Cerebellar cortex (tissue), 1 donor: ENCODE measurements around the gene TPMT.

Experiments
- DNase-seq: peaks from one replicate; pipeline ENCODE4 v3.0.0-alpha.2; 2015; ENCODE audit warnings: low spot score

TPMT gene

GRCh38 chr6:18115356-18115755, 39.5 kb downstream of the TPMT start:
- no peak for DNase-seq

- no peak for DNase-seq
Measured at GRCh38 chr6:18110162-18110561, 44.7 kb downstream of the TPMT start.

GRCh38 chr6:18107061-18107460, 47.8 kb downstream of the TPMT start:
- no peak for DNase-seq

GRCh38 chr6:18102783-18103509, 51.9 kb downstream of the TPMT start:
- DNase-seq = peak; percentile 46

GRCh38 chr6:18101873-18102272, 53.0 kb downstream of the TPMT start:
- DNase-seq = peak; percentile 45

- DNase-seq = no peak
Measured at GRCh38 chr6:18101271-18101670, 53.6 kb downstream of the TPMT start.

- no peak for DNase-seq
Measured at GRCh38 chr6:18100296-18100695, 54.6 kb downstream of the TPMT start.

- DNase-seq = no peak
Measured at GRCh38 chr6:18099511-18099910, 55.4 kb downstream of the TPMT start.

GRCh38 chr6:18096423-18096822, 58.5 kb downstream of the TPMT start:
- DNase-seq = no peak

- DNase-seq = no peak
Measured at GRCh38 chr6:18091382-18091781, 63.5 kb downstream of the TPMT start.

- no peak for DNase-seq
Measured at GRCh38 chr6:18090349-18090786, 64.5 kb downstream of the TPMT start.

- DNase-seq = no peak
Measured at GRCh38 chr6:18088419-18089296, 66.2 kb downstream of the TPMT start.

GRCh38 chr6:18087396-18088165, 67.3 kb downstream of the TPMT start:
- DNase-seq = no peak

GRCh38 chr6:18081025-18081668, 73.7 kb downstream of the TPMT start:
- DNase-seq = no peak

GRCh38 chr6:18080544-18080943, 74.3 kb downstream of the TPMT start:
- no peak for DNase-seq

- no peak for DNase-seq
Measured at GRCh38 chr6:18078866-18079265, 76.0 kb downstream of the TPMT start.
